PC-3 (cell line): Measurements from ENCODE around the gene ZNF497.

Experiments
- CTCF ChIP-seq: fragments of 300-600 bp; sonication (generic); conservative IDR thresholded peaks from 2 replicates; pipeline ENCODE4 v1.5.1; 2017; ENCODE audit warnings: antibody characterized with exemption, low read depth, mild to moderate bottlenecking, low read length
- EZH2 ChIP-seq: fragments of 300-600 bp; sonication (generic); IDR thresholded peaks from one replicate; pipeline ENCODE4 v1.6.1; 2017; ENCODE audit warnings: antibody characterized with exemption, mild to moderate bottlenecking, low read length; ENCODE audit not compliant: unreplicated experiment

DNA sequence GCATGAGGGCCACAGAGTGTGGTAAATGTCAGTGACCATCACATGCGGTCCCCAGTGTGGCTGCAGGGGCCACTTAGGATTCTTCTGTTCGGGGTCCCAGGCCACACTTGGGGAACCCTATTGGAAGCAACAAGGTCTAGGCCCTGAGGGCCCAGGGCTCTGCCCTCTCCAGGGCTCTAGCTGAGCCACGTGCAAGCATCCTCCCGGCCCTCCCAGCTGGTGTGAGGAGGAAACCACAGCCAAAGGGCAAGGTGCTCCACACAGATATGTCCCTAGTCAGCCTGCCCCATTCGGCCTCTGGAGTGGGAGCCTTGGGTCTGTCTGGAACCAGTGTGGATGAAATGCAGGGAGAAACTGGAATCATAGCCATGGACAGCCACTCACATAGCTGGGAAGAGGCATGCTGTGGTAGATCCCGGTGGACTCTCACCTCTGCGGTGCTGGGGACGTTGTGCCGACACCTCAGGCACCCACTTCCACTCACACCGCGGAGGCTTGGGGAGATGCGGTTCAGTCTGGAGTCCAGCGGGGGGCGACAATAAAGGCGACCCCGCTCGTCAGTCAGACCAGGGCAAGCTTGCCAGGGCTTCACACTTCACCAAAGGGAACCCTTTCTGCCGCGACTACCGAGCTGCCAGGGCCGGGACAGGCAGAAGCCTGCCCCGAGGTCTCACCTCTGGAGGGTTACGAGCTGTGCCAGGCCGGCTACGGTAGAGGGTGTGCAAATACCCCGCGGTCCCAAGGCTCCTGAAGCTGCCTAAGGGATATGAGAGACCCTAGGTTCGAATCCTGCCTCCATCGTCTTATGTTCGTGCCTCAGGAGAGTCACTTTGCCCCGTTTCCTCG, 4.3 kb upstream of the ZNF497 start:
- TF ChIP-seq CTCF (no peak), EZH2 (no peak)
